ENCODE results near the gene CDC42SE1. TPM values are rescaled to one million over a fixed set of nuclear protein-coding genes. Genes with fewer than 3 reads are reported as not detected.

Gene CDC42SE1
- total RNA-seq, 1 donor from 2014 or later, result 124 TPM

GRCh38 chr1:151010346-151010726 lies 49.1 kb downstream of the CDC42SE1 start:
- TF ChIP-seq CTCF (IDR thresholded peaks at IDR 0.05; ENCODE audit: insufficient read depth, low read length, poor library complexity, severe bottlenecking), result no peak
- Histone ChIP-seq H3K36me3 (ENCODE audit: control insufficient read depth, insufficient read depth, low read length) (no peaks in the 10 kb centered on the region), H3K4me3 (ENCODE audit: low read depth, low read length) (no peak overlapping the region), H3K27me3 (ENCODE audit: control insufficient read depth, insufficient read depth, low read length) (no peaks in the 10 kb centered on the region)
- no peak for DNase-seq (ENCODE audit: low read depth)

- TF ChIP-seq CTCF (IDR thresholded peaks at IDR 0.05; ENCODE audit: insufficient read depth, low read length, poor library complexity, severe bottlenecking), result no peak
- Histone ChIP-seq H3K4me3 (ENCODE audit: low read depth, low read length) (no peak overlapping the region), H3K27me3 (ENCODE audit: control insufficient read depth, insufficient read depth, low read length) (no peaks in the 10 kb centered on the region), H3K36me3 (ENCODE audit: control insufficient read depth, insufficient read depth, low read length) (no peaks in the 10 kb centered on the region)
- no peak for DNase-seq (ENCODE audit: low read depth)
Measured at GRCh38 chr1:151009674-151010345, 49.6 kb downstream of the CDC42SE1 start.

GRCh38 chr1:151009206-151009587 lies 50.2 kb downstream of the CDC42SE1 start:
- DNase-seq (ENCODE audit: low read depth), result no peak
- TF ChIP-seq CTCF (IDR thresholded peaks at IDR 0.05; ENCODE audit: insufficient read depth, low read length, poor library complexity, severe bottlenecking), result no peak
- Histone ChIP-seq H3K36me3 (ENCODE audit: control insufficient read depth, insufficient read depth, low read length) (no peaks in the 10 kb centered on the region), H3K4me3 (ENCODE audit: low read depth, low read length) (peak overlapping the region; percentile 79), H3K27me3 (ENCODE audit: control insufficient read depth, insufficient read depth, low read length) (no peaks in the 10 kb centered on the region)

- H3K27me3 ChIP-seq (ENCODE audit: control insufficient read depth, insufficient read depth, low read length), result no peaks in the 10 kb centered on the region
- peak; percentile 79 for DNase-seq (ENCODE audit: low read depth)
- H3K4me3 ChIP-seq (ENCODE audit: low read depth, low read length), result peak within 1 kb of the TSS; percentile 79
- no peak for TF ChIP-seq CTCF (IDR thresholded peaks at IDR 0.05; ENCODE audit: insufficient read depth, low read length, poor library complexity, severe bottlenecking)
- no peaks in the 10 kb centered on the region for H3K36me3 ChIP-seq (ENCODE audit: control insufficient read depth, insufficient read depth, low read length)
Measured at GRCh38 chr1:151008244-151009205, 50.9 kb downstream of the CDC42SE1 start, which contains the start of gene PRUNE1. TSS of gene PRUNE1 (plus strand) at chr1:151008449. CDS start at chr1:151008633, 184 bp downstream.

- no peaks in the 10 kb centered on the region for H3K27me3 ChIP-seq (ENCODE audit: control insufficient read depth, insufficient read depth, low read length)
- DNase-seq (ENCODE audit: low read depth), result no peak
- H3K4me3 ChIP-seq (ENCODE audit: low read depth, low read length), result peak overlapping the region; percentile 79
- no peaks in the 10 kb centered on the region for H3K36me3 ChIP-seq (ENCODE audit: control insufficient read depth, insufficient read depth, low read length)
- no peak for TF ChIP-seq CTCF (IDR thresholded peaks at IDR 0.05; ENCODE audit: insufficient read depth, low read length, poor library complexity, severe bottlenecking)
Measured at GRCh38 chr1:151007853-151008243, 51.6 kb downstream of the CDC42SE1 start.
